Left ventricle myocardium superior (tissue), 1 donor: ENCODE results near the gene FRMPD4. TPM values are rescaled to one million over a fixed set of nuclear protein-coding genes. Genes with fewer than 3 reads are reported as not detected.
"Not testable (repeated sequence)": the region's sequence is repeated elsewhere in the genome, so short reads cannot be mapped to it uniquely, and the experiment has no call there.

ENCODE experiments used
- ATAC-seq: fragments of 200-7000 bp; cut with Tn5 transposase; one replicate; pipeline ENCODE4 v1.9.1; 2020; ENCODE audit warnings: mild to moderate bottlenecking, moderate library complexity
- DNase-seq: peaks from one replicate; pipeline ENCODE4 v3.0.0-alpha.2; 2020
- intact Hi-C: fragments of 100-400 bp; cut with micrococcal nuclease; formaldehyde crosslinking; loops from one replicate; pipeline ENCODE4 v1.11.0; 2022
- long read RNA-seq: library from polyadenylated mRNA; unstranded; transcript quantifications from one replicate; pipeline ENCODE4 v2.0.0, GENCODE V29; 2021
- total RNA-seq: library from RNA; stranded (reverse); fragmentation: NEBNext Ultra II Directional; extraction: Animal tissue kit (Norgen Biotek cat#: 25700); gene quantifications from one replicate; pipeline ENCODE4 v1.2.1, GENCODE V29; 2021
- donor health status: DM: no; HTN: yes; CAD: no; lungs with severe emphysema.

Gene FRMPD4
- 0.99 TPM for total RNA-seq
- long read RNA-seq, partial matches to known transcripts, result 0 of 1 reads
- long read RNA-seq, other reads (novel, unspliced or antisense), result 0 of 1 reads

GRCh38 chrX:12138361-12139313 lies at the start of gene FRMPD4:
FRMPD4 (plus strand) TSS chrX:12138473; CDS start chrX:12138972, 499 bp downstream.
- DNase-seq (peak; percentile 26), ATAC-seq (peak; percentile 61)
- intact Hi-C loops, result no loop called here

- intact Hi-C loops, result no loop called here
- no peak for DNase-seq
- ATAC-seq, result no peak
Measured at GRCh38 chrX:12089740-12090139, 48.5 kb upstream of the FRMPD4 start.

GRCh38 chrX:12113321-12113720 lies 25.0 kb upstream of the FRMPD4 start:
- ATAC-seq (no peak), DNase-seq (no peak)
- intact Hi-C loops, result no loop called here

GRCh38 chrX:12115377-12115776 lies 22.9 kb upstream of the FRMPD4 start:
- intact Hi-C loops, result no loop called here
- DNase-seq (no peak), ATAC-seq (no peak)

- intact Hi-C loops, result no loop called here
- DNase-seq (no peak), ATAC-seq (no peak)
Measured at GRCh38 chrX:12118134-12118533, 20.1 kb upstream of the FRMPD4 start.

- ATAC-seq (no peak), DNase-seq (no peak)
- intact Hi-C loops, result no loop called here
Measured at GRCh38 chrX:12128017-12128416, 10.3 kb upstream of the FRMPD4 start.

- intact Hi-C loops, result no loop called here
- ATAC-seq (no peak), DNase-seq (peak; percentile 25)
Measured at GRCh38 chrX:12137951-12138360, 317 bp upstream of the FRMPD4 start.

- no peak for DNase-seq
- no peak for ATAC-seq
- intact Hi-C loops, result no loop called here
Measured at GRCh38 chrX:12139934-12140611, 1.8 kb downstream of the FRMPD4 start.

- ATAC-seq (no peak), DNase-seq (no peak)
- intact Hi-C loops, result no loop called here
Measured at GRCh38 chrX:12141511-12141910, 3.2 kb downstream of the FRMPD4 start.

- DNase-seq (no peak), ATAC-seq (no peak)
- intact Hi-C loops, result no loop called here
Measured at GRCh38 chrX:12142661-12143060, 4.4 kb downstream of the FRMPD4 start.

- DNase-seq (no peak), ATAC-seq (no peak)
- intact Hi-C loops, result no loop called here
Measured at GRCh38 chrX:12145402-12145801, 7.1 kb downstream of the FRMPD4 start.

GRCh38 chrX:12149670-12150407 lies 11.6 kb downstream of the FRMPD4 start:
- intact Hi-C loops, result no loop called here
- no peak for DNase-seq
- no peak for ATAC-seq

- DNase-seq (no peak), ATAC-seq (no peak)
- intact Hi-C loops, result no loop called here
Measured at GRCh38 chrX:12153317-12153716, 15.0 kb downstream of the FRMPD4 start.

- DNase-seq, result no peak
Measured at GRCh38 chrX:12153741-12154140, 15.5 kb downstream of the FRMPD4 start.

GRCh38 chrX:12159799-12160198 lies 21.5 kb downstream of the FRMPD4 start:
- intact Hi-C loops, result no loop called here
- no peak for ATAC-seq
- DNase-seq, result no peak

More at GRCh38 chrX:12153741-12154140, 15.5 kb downstream of the FRMPD4 start:
- intact Hi-C loops, result no loop called here
- no peak for ATAC-seq

- intact Hi-C loops, result no loop called here
- no peak for DNase-seq
- no peak for ATAC-seq
Measured at GRCh38 chrX:12162420-12162819, 24.1 kb downstream of the FRMPD4 start.

GRCh38 chrX:12164180-12164579 lies 25.9 kb downstream of the FRMPD4 start:
- DNase-seq, ATAC-seq, intact Hi-C loops: not testable (repeated sequence)

- DNase-seq (no peak), ATAC-seq (no peak)
- intact Hi-C loops, result no loop called here
Measured at GRCh38 chrX:12170755-12171154, 32.5 kb downstream of the FRMPD4 start.

GRCh38 chrX:12174358-12174757 lies 36.1 kb downstream of the FRMPD4 start:
- intact Hi-C loops, result no loop called here
- DNase-seq, result no peak
- ATAC-seq, result no peak

- DNase-seq (no peak), ATAC-seq (no peak)
- intact Hi-C loops, result no loop called here
Measured at GRCh38 chrX:12197030-12197429, 58.8 kb downstream of the FRMPD4 start.
